HL-60 (cell line): ENCODE results near the gene COL4A4.

Experiments
- DNase-seq, 2 experiments: peaks; one replicate each; pipeline ENCODE4 v3.0.0-alpha.2; 2010 to 2020; ENCODE audit warnings: low read depth in 1 of 2, low spot score in 1 of 2
- H3K27ac ChIP-seq: fragments of 250-450 bp; sonication (Bioruptor Pico); replicated peaks from 2 replicates; pipeline ENCODE4 v1.5.1; 2020; ENCODE audit warnings: mild to moderate bottlenecking, moderate library complexity
- H3K27me3 ChIP-seq: fragments of 250-450 bp; sonication (Bioruptor Pico); 2 replicates; pipeline ENCODE4 v1.5.1; 2021; ENCODE audit warnings: mild to moderate bottlenecking, moderate library complexity; ENCODE audit not compliant: insufficient read depth, poor library complexity, severe bottlenecking
- H3K4me3 ChIP-seq: replicated peaks from 2 replicates; pipeline ENCODE4 v1.5.1; 2011; ENCODE audit warnings: mild to moderate bottlenecking, control low read depth, low read length; ENCODE audit not compliant: insufficient read depth
- CTCF ChIP-seq: IDR thresholded peaks from one replicate; pipeline ENCODE4 v1.5.1; 2011; ENCODE audit warnings: low read length, control low read depth, inconsistent platforms; ENCODE audit not compliant: insufficient read depth
- GABPA ChIP-seq: IDR thresholded peaks from 2 replicates; pipeline ENCODE4 v1.6.1; 2012; ENCODE audit warnings: low read depth
- POLR2AphosphoS5 ChIP-seq: IDR thresholded peaks from 2 replicates; pipeline ENCODE4 v1.6.1; 2012; ENCODE audit warnings: low read depth
- REST ChIP-seq: IDR thresholded peaks from 2 replicates; pipeline ENCODE4 v1.6.1; 2012; ENCODE audit warnings: low read depth; ENCODE audit not compliant: insufficient replicate concordance
- SPI1 ChIP-seq: IDR thresholded peaks from 2 replicates; pipeline ENCODE4 v1.6.1; 2012; ENCODE audit warnings: low read depth, mild to moderate bottlenecking, borderline replicate concordance

Gene COL4A4

GRCh38 chr2:227043981-227044380 is 120.0 kb downstream of the COL4A4 start:
- no peak for TF ChIP-seq SPI1
- no peak for TF ChIP-seq POLR2AphosphoS5
- TF ChIP-seq CTCF, result no peak
- TF ChIP-seq REST, result no peak
- TF ChIP-seq GABPA, result no peak
- Histone ChIP-seq H3K4me3 (no peak overlapping the region), H3K27ac (no peak overlapping the region), H3K27me3 (no peaks in the 10 kb centered on the region)
- DNase-seq, result no peak

GRCh38 chr2:227038550-227039189 is 125.3 kb downstream of the COL4A4 start:
- H3K27ac ChIP-seq, result no peak overlapping the region

More at GRCh38 chr2:227038550-227039189, 125.3 kb downstream of the COL4A4 start:
- TF ChIP-seq REST (no peak), GABPA (no peak), POLR2AphosphoS5 (no peak), SPI1 (no peak), CTCF (no peak)
- H3K27me3 ChIP-seq, result no peaks in the 10 kb centered on the region
- no peak for DNase-seq
- no peak overlapping the region for H3K4me3 ChIP-seq
